ENCODE results near the gene CRABP1.
A peak's percentile ranks its signal among the peaks of the same experiment; 100 is the strongest.

Gene CRABP1

GRCh38 chr15:78350058-78350457, 9.9 kb downstream of the CRABP1 start:
- Histone ChIP-seq H3K36me3 (ENCODE audit: insufficient read depth, insufficient read length, low read length) (peaks cover 27% of the 10 kb centered on the region), H3K27me3 (ENCODE audit: insufficient read depth, insufficient read length) (no peaks in the 10 kb centered on the region), H3K9me3 (ENCODE audit: insufficient read depth, low read length) (no peaks in the 10 kb centered on the region), H3K4me3 (ENCODE audit: insufficient read length, low read depth) (no peak overlapping the region), H3K4me1 (ENCODE audit: insufficient read depth, insufficient read length) (no peaks in the 10 kb centered on the region), H3K9ac (ENCODE audit: insufficient read length, low read depth) (no peak overlapping the region)
- DNase-seq (ENCODE audit: low read depth, low spot score) = no peak
- no peak for TF ChIP-seq YY1 (IDR thresholded peaks at IDR 0.05; ENCODE audit: insufficient read depth, insufficient read length)
- TF ChIP-seq SUZ12 (IDR thresholded peaks at IDR 0.05; ENCODE audit: extremely low read depth, insufficient read depth, insufficient read length) = no peak
- no peak for TF ChIP-seq ZNF274 (IDR thresholded peaks at IDR 0.05; ENCODE audit: low read depth, low read length)

- no peak for DNase-seq (ENCODE audit: low read depth, low spot score)
- Histone ChIP-seq H3K4me3 (ENCODE audit: insufficient read length, low read depth) (no peak overlapping the region), H3K27me3 (ENCODE audit: insufficient read depth, insufficient read length) (no peaks in the 10 kb centered on the region), H3K4me1 (ENCODE audit: insufficient read depth, insufficient read length) (no peaks in the 10 kb centered on the region), H3K9ac (ENCODE audit: insufficient read length, low read depth) (no peak overlapping the region), H3K36me3 (ENCODE audit: insufficient read depth, insufficient read length, low read length) (peaks cover 19% of the 10 kb centered on the region), H3K9me3 (ENCODE audit: insufficient read depth, low read length) (no peaks in the 10 kb centered on the region)
- no peak for TF ChIP-seq SUZ12 (IDR thresholded peaks at IDR 0.05; ENCODE audit: extremely low read depth, insufficient read depth, insufficient read length)
- no peak for TF ChIP-seq YY1 (IDR thresholded peaks at IDR 0.05; ENCODE audit: insufficient read depth, insufficient read length)
- no peak for TF ChIP-seq ZNF274 (IDR thresholded peaks at IDR 0.05; ENCODE audit: low read depth, low read length)
Measured at GRCh38 chr15:78351539-78351938, 11.4 kb downstream of the CRABP1 start.

- Histone ChIP-seq H3K4me3 (ENCODE audit: insufficient read length, low read depth) (no peak overlapping the region), H3K27me3 (ENCODE audit: insufficient read depth, insufficient read length) (no peaks in the 10 kb centered on the region), H3K4me1 (ENCODE audit: insufficient read depth, insufficient read length) (no peaks in the 10 kb centered on the region), H3K9ac (ENCODE audit: insufficient read length, low read depth) (no peak overlapping the region), H3K9me3 (ENCODE audit: insufficient read depth, low read length) (no peaks in the 10 kb centered on the region), H3K36me3 (ENCODE audit: insufficient read depth, insufficient read length, low read length) (peaks cover 8% of the 10 kb centered on the region)
- TF ChIP-seq SUZ12 (IDR thresholded peaks at IDR 0.05; ENCODE audit: extremely low read depth, insufficient read depth, insufficient read length) (no peak), YY1 (IDR thresholded peaks at IDR 0.05; ENCODE audit: insufficient read depth, insufficient read length) (no peak), ZNF274 (IDR thresholded peaks at IDR 0.05; ENCODE audit: low read depth, low read length) (no peak)
- DNase-seq (ENCODE audit: low read depth, low spot score) = no peak
Measured at GRCh38 chr15:78353093-78353492, 12.9 kb downstream of the CRABP1 start.

GRCh38 chr15:78355177-78355576, 15.0 kb downstream of the CRABP1 start:
- Histone ChIP-seq H3K27me3 (ENCODE audit: insufficient read depth, insufficient read length) (no peaks in the 10 kb centered on the region), H3K36me3 (ENCODE audit: insufficient read depth, insufficient read length, low read length) (no peaks in the 10 kb centered on the region), H3K4me1 (ENCODE audit: insufficient read depth, insufficient read length) (peaks cover 3% of the 10 kb centered on the region), H3K9ac (ENCODE audit: insufficient read length, low read depth) (no peak overlapping the region), H3K4me3 (ENCODE audit: insufficient read length, low read depth) (no peak overlapping the region), H3K9me3 (ENCODE audit: insufficient read depth, low read length) (no peaks in the 10 kb centered on the region)
- no peak for DNase-seq (ENCODE audit: low read depth, low spot score)
- no peak for TF ChIP-seq SUZ12 (IDR thresholded peaks at IDR 0.05; ENCODE audit: extremely low read depth, insufficient read depth, insufficient read length)
- no peak for TF ChIP-seq YY1 (IDR thresholded peaks at IDR 0.05; ENCODE audit: insufficient read depth, insufficient read length)
- no peak for TF ChIP-seq ZNF274 (IDR thresholded peaks at IDR 0.05; ENCODE audit: low read depth, low read length)

GRCh38 chr15:78358102-78358870, 18.1 kb downstream of the CRABP1 start:
- Histone ChIP-seq H3K4me3 (ENCODE audit: insufficient read length, low read depth) (no peak overlapping the region), H3K27me3 (ENCODE audit: insufficient read depth, insufficient read length) (no peaks in the 10 kb centered on the region), H3K9ac (ENCODE audit: insufficient read length, low read depth) (no peak overlapping the region), H3K36me3 (ENCODE audit: insufficient read depth, insufficient read length, low read length) (no peaks in the 10 kb centered on the region), H3K4me1 (ENCODE audit: insufficient read depth, insufficient read length) (peaks cover 3% of the 10 kb centered on the region), H3K9me3 (ENCODE audit: insufficient read depth, low read length) (no peaks in the 10 kb centered on the region)
- TF ChIP-seq YY1 (IDR thresholded peaks at IDR 0.05; ENCODE audit: insufficient read depth, insufficient read length) (no peak), SUZ12 (IDR thresholded peaks at IDR 0.05; ENCODE audit: extremely low read depth, insufficient read depth, insufficient read length) (no peak), ZNF274 (IDR thresholded peaks at IDR 0.05; ENCODE audit: low read depth, low read length) (no peak)
- DNase-seq (ENCODE audit: low read depth, low spot score) = peak; percentile 68

- Histone ChIP-seq H3K9ac (ENCODE audit: insufficient read length, low read depth) (no peak overlapping the region), H3K4me1 (ENCODE audit: insufficient read depth, insufficient read length) (peaks cover 3% of the 10 kb centered on the region), H3K4me3 (ENCODE audit: insufficient read length, low read depth) (no peak overlapping the region), H3K36me3 (ENCODE audit: insufficient read depth, insufficient read length, low read length) (no peaks in the 10 kb centered on the region), H3K27me3 (ENCODE audit: insufficient read depth, insufficient read length) (no peaks in the 10 kb centered on the region), H3K9me3 (ENCODE audit: insufficient read depth, low read length) (no peaks in the 10 kb centered on the region)
- DNase-seq (ENCODE audit: low read depth, low spot score) = no peak
- TF ChIP-seq SUZ12 (IDR thresholded peaks at IDR 0.05; ENCODE audit: extremely low read depth, insufficient read depth, insufficient read length) (no peak), ZNF274 (IDR thresholded peaks at IDR 0.05; ENCODE audit: low read depth, low read length) (no peak), YY1 (IDR thresholded peaks at IDR 0.05; ENCODE audit: insufficient read depth, insufficient read length) (no peak)
Measured at GRCh38 chr15:78359041-78359808, 19.1 kb downstream of the CRABP1 start.

GRCh38 chr15:78360367-78360801, 20.2 kb downstream of the CRABP1 start:
- no peaks in the 10 kb centered on the region for H3K27me3 ChIP-seq (ENCODE audit: insufficient read depth, insufficient read length)
- H3K9me3 ChIP-seq (ENCODE audit: insufficient read depth, low read length) = no peaks in the 10 kb centered on the region
- H3K36me3 ChIP-seq (ENCODE audit: insufficient read depth, insufficient read length, low read length) = no peaks in the 10 kb centered on the region
- TF ChIP-seq YY1 (IDR thresholded peaks at IDR 0.05; ENCODE audit: insufficient read depth, insufficient read length) (no peak), SUZ12 (IDR thresholded peaks at IDR 0.05; ENCODE audit: extremely low read depth, insufficient read depth, insufficient read length) (no peak), ZNF274 (IDR thresholded peaks at IDR 0.05; ENCODE audit: low read depth, low read length) (no peak)
- H3K4me1 ChIP-seq (ENCODE audit: insufficient read depth, insufficient read length) = peaks cover 3% of the 10 kb centered on the region
- DNase-seq (ENCODE audit: low read depth, low spot score) = no peak
- no peak overlapping the region for H3K9ac ChIP-seq (ENCODE audit: insufficient read length, low read depth)
- H3K4me3 ChIP-seq (ENCODE audit: insufficient read length, low read depth) = no peak overlapping the region
